Kasumi-1 (cell line): ENCODE measurements around the gene FGA.

Source experiments
- DNase-seq, 2 experiments: peaks; one replicate each; lab custom pipeline; 2025; lab: John Stamatoyannopoulos, UW

Gene FGA

GRCh38 chr4:154578919-154579318 is 11.6 kb downstream of the FGA start:
- DNase-seq: no peak

GRCh38 chr4:154577324-154577723 is 13.2 kb downstream of the FGA start:
- DNase-seq: no peak

- no peak for DNase-seq
Observed at GRCh38 chr4:154574311-154574710, 16.2 kb downstream of the FGA start.

GRCh38 chr4:154573190-154573870 is 17.2 kb downstream of the FGA start:
- DNase-seq: no peak

GRCh38 chr4:154569584-154569983 is 21.0 kb downstream of the FGA start:
- DNase-seq: no peak

GRCh38 chr4:154569028-154569427 is 21.5 kb downstream of the FGA start:
- DNase-seq: no peak

- DNase-seq: no peak
Observed at GRCh38 chr4:154566639-154567204, 23.8 kb downstream of the FGA start.

GRCh38 chr4:154565704-154566103 is 24.8 kb downstream of the FGA start:
- DNase-seq: no peak

- no peak for DNase-seq
Observed at GRCh38 chr4:154564311-154564710, 26.2 kb downstream of the FGA start.

- no peak for DNase-seq
Observed at GRCh38 chr4:154562697-154563254, 27.8 kb downstream of the FGA start, which contains the start of gene FGB. TSS of gene FGB (plus strand) at chr4:154563011. CDS start at chr4:154563019, 8 bp downstream.

GRCh38 chr4:154560824-154561231 is 29.7 kb downstream of the FGA start:
- DNase-seq: no peak

GRCh38 chr4:154560419-154560801 is 30.1 kb downstream of the FGA start:
- DNase-seq: no peak

GRCh38 chr4:154559494-154560418 is 30.8 kb downstream of the FGA start:
- DNase-seq: peak; percentile 34 to 55

GRCh38 chr4:154559141-154559493 is 31.4 kb downstream of the FGA start:
- no peak for DNase-seq

- DNase-seq: peak; percentile 85 to 86
Observed at GRCh38 chr4:154551872-154552686, 38.5 kb downstream of the FGA start.

- peak; percentile 91 to 93 for DNase-seq
Observed at GRCh38 chr4:154549894-154550790, 40.4 kb downstream of the FGA start, which contains the start of gene PLRG1. TSS of gene PLRG1 (minus strand) at chr4:154550400. CDS start at chr4:154550308, 92 bp downstream.

- no peak for DNase-seq
Observed at GRCh38 chr4:154545689-154546088, 44.9 kb downstream of the FGA start.

- DNase-seq: no peak
Observed at GRCh38 chr4:154542271-154542879, 48.2 kb downstream of the FGA start.
